HepG2 (cell line): Measurements from ENCODE around the gene MRPL34. TPM values are rescaled to one million over a fixed set of nuclear protein-coding genes. Genes with fewer than 3 reads are reported as not detected.

Experiments used
- CAMTA2 ChIP-seq: sonication (generic); formaldehyde crosslinking; IDR thresholded peaks from 2 replicates; pipeline ENCODE4 v1.4.0; 2020; ENCODE audit warnings: mild to moderate bottlenecking, missing genetic modification reagents, borderline replicate concordance
- CHD4 ChIP-seq: fragments of 200-600 bp; sonication (generic); IDR thresholded peaks from 2 replicates; pipeline ENCODE4 v1.7.0; 2017; ENCODE audit warnings: mild to moderate bottlenecking, low read length, borderline replicate concordance
- CSRNP1 ChIP-seq: sonication (generic); formaldehyde crosslinking; IDR thresholded peaks from 2 replicates; pipeline ENCODE4 v1.8.1; 2023; ENCODE audit warnings: mild to moderate bottlenecking, missing genetic modification reagents
- ELF3 ChIP-seq: IDR thresholded peaks from 2 replicates; pipeline ENCODE4 v1.6.1; 2016; ENCODE audit warnings: missing genetic modification reagents, missing compliant biosample characterization
- ELF4 ChIP-seq: sonication (generic); formaldehyde crosslinking; IDR thresholded peaks from 2 replicates; pipeline ENCODE4 v1.5.0; 2020; ENCODE audit warnings: missing genetic modification reagents, mild to moderate bottlenecking, moderate library complexity, borderline replicate concordance
- FOXC1 ChIP-seq: sonication (generic); formaldehyde crosslinking; IDR thresholded peaks from 2 replicates; pipeline ENCODE4 v1.8.0; 2022; ENCODE audit warnings: mild to moderate bottlenecking, missing genetic modification reagents, borderline replicate concordance
- HNF4G ChIP-seq, 2 experiments: sonication (generic) in 1 of 2; formaldehyde crosslinking in 1 of 2; IDR thresholded peaks; 2 replicates each; pipeline versions ENCODE4 v1.4.0 to v1.6.1; 2011 to 2020; ENCODE audit warnings: borderline replicate concordance in 2 of 2, low read depth in 2 of 2, mild to moderate bottlenecking in 2 of 2, low read length in 1 of 2, missing genetic modification reagents in 1 of 2, moderate library complexity in 1 of 2
- HOXA5 ChIP-seq: sonication (generic); formaldehyde crosslinking; IDR thresholded peaks from 2 replicates; pipeline ENCODE4 v1.4.0; 2020; ENCODE audit warnings: missing genetic modification reagents
- MEF2D ChIP-seq: sonication (generic); formaldehyde crosslinking; IDR thresholded peaks from 2 replicates; pipeline ENCODE4 v1.5.1; 2020; ENCODE audit warnings: mild to moderate bottlenecking, missing genetic modification reagents
- NCOR1 ChIP-seq: fragments of 200-600 bp; sonication (generic); IDR thresholded peaks from 2 replicates; pipeline ENCODE4 v1.7.0; 2017; ENCODE audit warnings: antibody characterized with exemption, low read length, borderline replicate concordance
- REPIN1 ChIP-seq: sonication (generic); formaldehyde crosslinking; IDR thresholded peaks from 2 replicates; pipeline ENCODE4 v1.8.0; 2022; ENCODE audit warnings: missing genetic modification reagents, low read depth, mild to moderate bottlenecking, borderline replicate concordance
- SIN3A ChIP-seq: IDR thresholded peaks from 2 replicates; pipeline ENCODE4 v1.6.1; 2011; ENCODE audit warnings: low read depth, mild to moderate bottlenecking, control low read depth, low read length, borderline replicate concordance
- SP140L ChIP-seq: sonication (generic); formaldehyde crosslinking; IDR thresholded peaks from 2 replicates; pipeline ENCODE4 v1.4.0; 2020; ENCODE audit warnings: missing genetic modification reagents, borderline replicate concordance
- SRSF9 ChIP-seq: fragments of 200-400 bp; formaldehyde crosslinking; IDR thresholded peaks from 2 replicates; pipeline ENCODE4 v1.6.1; 2018; ENCODE audit warnings: borderline replicate concordance, mild to moderate bottlenecking, low read depth, low read length; ENCODE audit not compliant: insufficient read depth, poor library complexity, severe bottlenecking
- ZNF230 ChIP-seq: sonication (generic); formaldehyde crosslinking; IDR thresholded peaks from 2 replicates; pipeline ENCODE4 v1.4.0; 2020; ENCODE audit warnings: mild to moderate bottlenecking, missing genetic modification reagents
- ZNF569 ChIP-seq: sonication (generic); formaldehyde crosslinking; IDR thresholded peaks from 2 replicates; pipeline ENCODE4 v1.5.0; 2020; ENCODE audit warnings: mild to moderate bottlenecking, missing genetic modification reagents, moderate library complexity, borderline replicate concordance
- ZNF776 ChIP-seq: sonication (generic); formaldehyde crosslinking; IDR thresholded peaks from 2 replicates; pipeline ENCODE4 v1.4.0; 2020; ENCODE audit warnings: mild to moderate bottlenecking, missing genetic modification reagents
- polyA plus RNA-seq, 8 experiments: library from polyadenylated mRNA; depleted of rRNA in 3 of 8; stranded (reverse) in 7 of 8; unstranded in 1 of 8; fragments of >200 nt; fragmentation: Illumina TruSeq in 4 of 8; extraction: Trizol in 4 of 8; gene quantifications; 2 replicates each; pipeline versions ENCODE4 v1.2.1 to v1.2.3, GENCODE V29; 2011 to 2016; ENCODE audit warnings: low read depth in 4 of 8, missing spikeins in 1 of 8, mixed read lengths in 1 of 8; ENCODE audit not compliant: insufficient read depth in 1 of 8
- total RNA-seq, 5 experiments: library from RNA; depleted of rRNA; stranded (reverse); fragments of >200 nt; fragmentation: Illumina TruSeq; extraction: Trizol; gene quantifications; 2 replicates each; pipeline ENCODE4 v1.2.3, GENCODE V29; 2016; ENCODE audit warnings: low read depth in 1 of 5

The MRPL34 gene
- total and polyA plus RNA-seq, 2 of the 13 experiments (the other 11 are each of a cell fraction or from before 2014, with no cell fraction given): 74.0 to 77.3 TPM

- TF ChIP-seq CSRNP1 (CRISPR knock-in tag) (no peak), HNF4G (IDR thresholded peaks at IDR 0.05; ENCODE audit: borderline replicate concordance, low read depth, low read length) (no peak), HNF4G (CRISPR knock-in tag; IDR thresholded peaks at IDR 0.05; ENCODE audit: borderline replicate concordance, low read depth) (no peak), SP140L (CRISPR knock-in tag) (no peak), CHD4 (no peak), HOXA5 (CRISPR knock-in tag) (0 out of 2 replicates have a peak, but pooled peaks have one; percentile 65), ZNF776 (no peak), MEF2D (CRISPR knock-in tag) (no peak), NCOR1 (no peak), SRSF9 (no peak), ELF4 (no peak), ZNF569 (CRISPR knock-in tag) (no peak), CAMTA2 (no peak), ELF3 (CRISPR knock-in tag) (peak; percentile 45; the same call in 1 of the 2 replicates), FOXC1 (CRISPR knock-in tag) (no peak), ZNF230 (CRISPR knock-in tag) (0 out of 2 replicates have a peak, but pooled peaks have one; percentile 25), REPIN1 (no peak), SIN3A (no peak)
These were observed 40.5 kb downstream of the MRPL34 start (continued) for GRCh38 chr19:17346109-17346671.
